Measurements from ENCODE around the gene MPST.

DNA sequence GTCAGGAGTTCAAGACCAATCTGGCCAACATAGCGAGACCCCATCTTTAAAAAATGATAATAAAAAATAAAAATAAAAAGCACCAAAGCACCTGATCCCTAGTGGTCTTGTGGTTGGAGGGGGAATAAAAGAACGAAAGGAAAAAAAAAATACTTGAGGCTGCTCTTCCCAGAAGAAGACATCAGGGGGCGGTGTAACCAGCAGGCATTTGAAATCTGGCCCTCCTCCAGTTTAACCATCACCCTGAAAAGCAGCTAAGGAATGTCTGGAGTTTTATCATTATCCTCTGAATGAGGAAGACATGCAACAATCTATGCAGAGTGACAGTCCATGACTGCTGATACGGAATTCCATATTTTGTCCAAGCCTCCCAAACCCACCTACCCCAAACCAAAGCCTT lies 26.4 kb downstream of the MPST start:
- TF ChIP-seq CTCF (IDR thresholded peaks at IDR 0.05) (peak; percentile 71), EZH2phosphoT487 (IDR thresholded peaks at IDR 0.05) (no peak), EZH2 (IDR thresholded peaks at IDR 0.05) (no peak)
